ENCODE measurements around the gene OTOG.

OTOG gene

DNA sequence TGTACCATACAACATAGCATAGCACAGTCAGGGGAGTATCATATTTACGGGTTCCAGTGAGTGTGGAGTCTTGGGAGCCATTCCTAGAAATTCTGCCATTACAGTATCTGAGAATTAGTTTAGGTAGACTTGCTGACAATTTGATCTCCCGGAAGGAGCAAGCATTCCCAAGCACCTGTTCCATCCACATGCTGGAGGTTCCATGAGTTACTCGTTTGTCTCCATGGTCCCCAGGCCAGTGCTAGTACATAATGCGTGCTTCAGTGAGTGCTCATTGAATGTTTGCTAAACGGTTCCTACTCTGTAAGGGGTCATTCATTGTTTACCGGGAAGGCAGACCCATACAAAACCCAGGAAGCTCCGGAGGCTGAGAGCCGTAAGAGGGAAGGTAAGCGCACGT lies 144.9 kb downstream of the OTOG start:
- peaks cover 4% of the 10 kb centered on the region for H3K27me3 ChIP-seq (replicated peaks; ENCODE audit: control insufficient read depth, insufficient read depth, low read length)
- DNase-seq (ENCODE audit: extremely low read depth, insufficient read length) = no peak
- TF ChIP-seq, protein P1, sequence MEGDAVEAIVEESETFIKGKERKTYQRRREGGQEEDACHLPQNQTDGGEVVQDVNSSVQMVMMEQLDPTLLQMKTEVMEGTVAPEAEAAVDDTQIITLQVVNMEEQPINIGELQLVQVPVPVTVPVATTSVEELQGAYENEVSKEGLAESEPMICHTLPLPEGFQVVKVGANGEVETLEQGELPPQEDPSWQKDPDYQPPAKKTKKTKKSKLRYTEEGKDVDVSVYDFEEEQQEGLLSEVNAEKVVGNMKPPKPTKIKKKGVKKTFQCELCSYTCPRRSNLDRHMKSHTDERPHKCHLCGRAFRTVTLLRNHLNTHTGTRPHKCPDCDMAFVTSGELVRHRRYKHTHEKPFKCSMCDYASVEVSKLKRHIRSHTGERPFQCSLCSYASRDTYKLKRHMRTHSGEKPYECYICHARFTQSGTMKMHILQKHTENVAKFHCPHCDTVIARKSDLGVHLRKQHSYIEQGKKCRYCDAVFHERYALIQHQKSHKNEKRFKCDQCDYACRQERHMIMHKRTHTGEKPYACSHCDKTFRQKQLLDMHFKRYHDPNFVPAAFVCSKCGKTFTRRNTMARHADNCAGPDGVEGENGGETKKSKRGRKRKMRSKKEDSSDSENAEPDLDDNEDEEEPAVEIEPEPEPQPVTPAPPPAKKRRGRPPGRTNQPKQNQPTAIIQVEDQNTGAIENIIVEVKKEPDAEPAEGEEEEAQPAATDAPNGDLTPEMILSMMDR (IDR thresholded peaks at IDR 0.05; ENCODE audit: insufficient read depth, low read length, poor library complexity, severe bottlenecking) = no peak
- H3K4me3 ChIP-seq (replicated peaks; ENCODE audit: low read depth, low read length) = no peak overlapping the region
- H3K36me3 ChIP-seq (ENCODE audit: control insufficient read depth, insufficient read depth, low read length) = no peaks in the 10 kb centered on the region

DNA sequence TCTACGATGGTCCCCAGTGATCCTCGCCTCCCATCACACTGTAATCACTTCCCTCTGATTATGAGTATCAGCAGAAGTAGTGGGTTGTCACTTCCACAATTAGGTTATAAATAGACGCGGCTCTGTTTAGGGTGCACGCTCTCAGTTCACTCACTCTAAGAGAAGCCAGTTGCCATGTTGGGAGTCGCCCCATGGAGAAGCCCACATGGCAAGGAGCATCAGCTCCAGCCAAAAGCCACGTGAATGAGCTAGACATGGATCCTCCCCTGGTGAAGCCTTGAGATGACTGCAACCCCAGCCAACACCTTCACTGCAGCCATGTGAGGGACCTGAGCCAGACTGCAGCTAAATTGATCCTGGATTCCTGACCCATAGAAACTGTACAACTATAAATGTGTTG lies 145.9 kb downstream of the OTOG start:
- Histone ChIP-seq H3K36me3 (ENCODE audit: control insufficient read depth, insufficient read depth, low read length) (no peaks in the 10 kb centered on the region), H3K4me3 (replicated peaks; ENCODE audit: low read depth, low read length) (no peak overlapping the region), H3K27me3 (replicated peaks; ENCODE audit: control insufficient read depth, insufficient read depth, low read length) (peaks cover 4% of the 10 kb centered on the region)
- no peak for DNase-seq (ENCODE audit: extremely low read depth, insufficient read length)
- TF ChIP-seq, protein P1 (IDR thresholded peaks at IDR 0.05; ENCODE audit: insufficient read depth, low read length, poor library complexity, severe bottlenecking) = no peak

DNA sequence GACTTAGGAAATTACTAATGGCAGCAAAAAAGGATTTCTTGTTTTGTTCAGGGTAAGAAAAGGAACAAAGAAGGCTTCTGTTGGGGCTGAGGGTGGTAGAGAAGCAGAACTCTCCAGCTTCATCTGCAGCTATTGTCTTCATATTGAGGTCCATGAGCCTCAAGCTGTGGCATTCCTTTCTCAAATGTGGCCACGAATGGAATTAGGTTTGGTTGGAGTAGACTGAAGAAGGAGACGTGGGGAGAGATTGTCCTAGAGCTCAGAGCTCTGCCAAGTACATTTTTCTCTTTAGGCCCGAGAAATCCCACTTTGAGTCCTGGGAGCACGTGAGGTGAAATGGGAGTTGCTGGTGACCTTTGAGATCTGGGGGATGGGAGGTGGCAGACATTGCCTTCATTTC lies 146.5 kb downstream of the OTOG start:
- TF ChIP-seq, protein P1 (IDR thresholded peaks at IDR 0.05; ENCODE audit: insufficient read depth, low read length, poor library complexity, severe bottlenecking) = no peak
- Histone ChIP-seq H3K4me3 (replicated peaks; ENCODE audit: low read depth, low read length) (no peak overlapping the region), H3K27me3 (replicated peaks; ENCODE audit: control insufficient read depth, insufficient read depth, low read length) (peaks cover 4% of the 10 kb centered on the region), H3K36me3 (ENCODE audit: control insufficient read depth, insufficient read depth, low read length) (no peaks in the 10 kb centered on the region)
- DNase-seq (ENCODE audit: extremely low read depth, insufficient read length) = no peak

DNA sequence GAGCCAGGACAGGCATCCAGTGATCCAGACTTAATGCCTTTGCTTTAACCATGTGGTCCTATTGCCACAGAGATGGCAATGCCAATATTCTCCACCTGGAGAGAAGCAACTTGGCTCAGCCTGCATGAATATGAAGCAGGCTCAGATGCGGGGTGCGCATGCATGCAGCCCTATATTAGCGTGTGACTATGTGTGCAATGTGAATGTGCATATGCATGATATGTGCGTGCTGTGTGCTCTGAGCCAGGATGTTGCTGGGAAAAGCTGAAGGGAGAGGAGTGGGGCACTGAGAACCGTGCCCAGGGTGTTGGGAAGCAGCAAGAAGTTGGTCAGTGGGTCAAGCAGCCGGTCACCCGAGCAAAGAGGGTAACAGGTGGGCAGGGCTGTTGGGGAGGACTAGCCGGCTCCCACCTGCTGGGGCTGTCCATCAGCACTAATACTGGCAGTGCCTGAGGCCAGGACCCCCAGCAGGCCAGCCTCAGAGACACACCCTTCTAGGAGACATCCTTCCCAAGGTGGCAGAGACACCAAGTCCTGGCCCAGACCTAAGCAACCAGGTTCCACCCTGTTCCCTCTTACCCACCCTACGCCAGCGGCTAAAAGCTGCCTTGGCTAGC lies 147.5 kb downstream of the OTOG start:
- Histone ChIP-seq H3K36me3 (ENCODE audit: control insufficient read depth, insufficient read depth, low read length) (no peaks in the 10 kb centered on the region), H3K27me3 (replicated peaks; ENCODE audit: control insufficient read depth, insufficient read depth, low read length) (peaks cover 4% of the 10 kb centered on the region), H3K4me3 (replicated peaks; ENCODE audit: low read depth, low read length) (no peak overlapping the region)
- no peak for DNase-seq (ENCODE audit: extremely low read depth, insufficient read length)
- TF ChIP-seq, protein P1 (IDR thresholded peaks at IDR 0.05; ENCODE audit: insufficient read depth, low read length, poor library complexity, severe bottlenecking) = no peak

DNA sequence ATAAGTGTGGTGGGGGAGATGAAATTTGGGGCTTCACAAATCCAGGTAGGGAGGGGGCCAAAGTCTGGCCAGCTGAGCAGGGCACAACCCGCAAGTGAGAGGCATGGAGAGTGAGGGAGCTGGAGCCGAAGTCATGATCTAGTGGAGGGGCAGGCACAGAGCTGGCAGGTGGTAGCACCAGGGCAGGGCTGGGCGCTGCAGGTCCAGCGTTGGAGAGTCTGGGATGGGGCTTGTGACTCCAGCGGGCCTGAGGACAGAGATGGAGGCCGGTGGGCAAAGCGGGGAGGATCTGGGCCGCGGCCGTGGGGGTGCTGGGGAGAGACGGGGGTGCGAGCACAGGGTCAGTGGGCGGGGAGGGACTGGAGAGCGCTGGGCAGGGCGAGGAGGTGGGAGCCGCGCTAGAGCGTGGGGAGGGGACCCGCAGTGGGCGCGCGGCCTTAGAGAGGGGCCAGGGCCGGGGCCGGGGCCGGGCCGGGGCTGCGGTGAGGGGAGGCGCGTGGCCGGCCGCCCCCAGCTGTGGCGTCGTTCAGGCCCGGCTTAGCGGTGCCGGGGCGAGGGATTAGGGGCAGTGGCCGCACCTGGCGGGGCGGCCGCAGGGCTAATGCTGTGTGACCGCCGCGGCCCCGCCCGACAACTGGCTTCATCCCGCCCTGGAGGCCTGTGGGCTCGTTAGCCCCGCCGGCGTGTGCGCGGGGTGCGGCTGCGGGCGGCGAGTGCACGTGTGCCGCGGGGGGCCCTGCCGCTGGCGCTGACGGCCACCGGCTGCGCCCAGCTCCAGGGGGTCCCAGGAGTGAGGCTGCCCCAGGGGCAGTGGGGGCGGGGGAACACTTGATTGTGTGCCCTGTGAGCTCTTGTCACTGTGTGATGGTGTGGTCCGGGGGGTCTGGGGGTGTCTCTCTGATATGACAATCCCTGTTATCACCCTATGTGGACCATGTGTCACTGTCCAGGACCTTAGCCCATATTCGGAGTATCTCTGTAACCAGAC lies 148.7 kb downstream of the OTOG start:
- no peak for DNase-seq (ENCODE audit: extremely low read depth, insufficient read length)
- peaks cover 4% of the 10 kb centered on the region for H3K27me3 ChIP-seq (replicated peaks; ENCODE audit: control insufficient read depth, insufficient read depth, low read length)
- no peak overlapping the region for H3K4me3 ChIP-seq (replicated peaks; ENCODE audit: low read depth, low read length)

More for the DNA sequence above, 148.7 kb downstream of the OTOG start:
- H3K36me3 ChIP-seq (ENCODE audit: control insufficient read depth, insufficient read depth, low read length) = no peaks in the 10 kb centered on the region
- TF ChIP-seq, protein P1 (IDR thresholded peaks at IDR 0.05; ENCODE audit: insufficient read depth, low read length, poor library complexity, severe bottlenecking) = no peak
